Thyroid gland (tissue), 4 donors: ENCODE results near the gene MUL1. TPM values are rescaled to one million over a fixed set of nuclear protein-coding genes. Genes with fewer than 3 reads are reported as not detected.

Experiments used
- DNase-seq, 2 donors: peaks; one replicate each; pipeline ENCODE4 v3.0.0-alpha.2; 2019
- H3K27ac ChIP-seq, 3 donors: fragments of 200-600 bp; sonication (generic); 1 replicate in 2 of 3; 2 replicates in 1 of 3; pipeline ENCODE4 v1.5.1; 2016 to 2019; ENCODE audit warnings: mild to moderate bottlenecking in 1 of 3, moderate library complexity in 1 of 3
- H3K27me3 ChIP-seq: fragments of 200-600 bp; sonication (generic); one replicate; pipeline ENCODE4 v1.5.1; 2019
- H3K36me3 ChIP-seq, 2 donors: fragments of 200-600 bp; sonication (generic); one replicate each; pipeline ENCODE4 v1.5.1; 2016 to 2019
- H3K4me1 ChIP-seq, 2 donors: fragments of 200-600 bp; sonication (generic); one replicate each; pipeline ENCODE4 v1.5.1; 2017 to 2019
- H3K4me3 ChIP-seq, 3 donors: fragments of 200-600 bp; sonication (generic); replicated peaks in 1 of 3; 1 replicate in 2 of 3; 2 replicates in 1 of 3; pipeline ENCODE4 v1.5.1; 2016; ENCODE audit warnings: mild to moderate bottlenecking in 1 of 3
- H3K9me3 ChIP-seq: fragments of 200-600 bp; sonication (generic); one replicate; pipeline ENCODE4 v1.5.1; 2017
- CTCF ChIP-seq, 6 experiments: fragments of 200-600 bp in 3 of 6; fragments of 450-650 bp in 3 of 6; sonication (generic) in 3 of 6; IDR thresholded peaks; one replicate each; pipeline ENCODE4 v1.5.1; 2016 to 2019; ENCODE audit warnings: antibody characterized with exemption in 6 of 6, mild to moderate bottlenecking in 2 of 6, inconsistent platforms in 1 of 6, moderate library complexity in 1 of 6
- POLR2A ChIP-seq, 2 donors: fragments of 450-650 bp; IDR thresholded peaks; one replicate each; pipeline ENCODE4 v1.6.1; 2017; ENCODE audit warnings: antibody characterized with exemption in 2 of 2, mild to moderate bottlenecking in 2 of 2, moderate library complexity in 1 of 2
- WGBS, 2 donors: methylation state at CpG; one replicate each; pipeline ENCODE4 v1.1.5; 2017; 5-methylcytosine and 5-hydroxymethylcytosine counted together
- intact Hi-C: fragments of 100-400 bp; cut with DNase I; formaldehyde crosslinking; loops from one replicate; pipeline ENCODE4 v1.15.1; 2023
- total RNA-seq, 4 donors: library from RNA; depleted of rRNA; stranded (reverse); fragments of >200 nt; gene quantifications; one replicate each; pipeline ENCODE4 v1.2.3, GENCODE V29; 2016

MUL1 gene
- total RNA-seq, 4 donors from 2014 or later: 30.1 to 42.1 (median 35.0) TPM

DNA sequence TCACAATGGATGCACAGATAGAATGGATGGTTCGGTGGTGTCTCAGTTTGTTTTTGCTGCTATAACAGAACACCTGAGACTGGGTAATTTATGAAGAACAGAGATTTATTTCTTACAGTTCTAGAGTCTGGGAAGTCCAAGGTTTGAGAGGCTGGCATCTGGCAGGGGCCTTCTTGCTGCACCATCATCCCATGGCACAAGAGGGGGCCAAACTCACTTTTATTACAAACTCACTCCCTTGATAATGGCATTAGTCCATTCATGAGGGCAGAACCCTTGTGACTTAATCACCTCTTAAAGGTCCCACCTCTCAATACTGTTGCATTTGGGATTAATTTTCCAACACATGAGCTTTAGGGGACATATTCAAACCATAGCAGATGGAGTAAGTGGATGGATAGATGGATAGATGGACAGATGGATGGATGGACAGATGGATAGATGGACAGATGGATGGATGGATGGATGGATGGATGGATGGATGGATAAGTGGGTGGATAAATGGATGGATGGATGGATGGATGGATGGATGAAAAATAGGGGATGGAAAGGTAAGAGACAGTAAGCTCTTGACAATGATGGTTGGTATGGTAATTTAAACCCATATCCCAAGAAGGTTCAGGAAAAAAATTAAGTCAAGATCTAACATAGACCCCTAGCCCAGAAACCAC, 38.4 kb downstream of the MUL1 start:
- Histone ChIP-seq H3K36me3 (no peaks in the 10 kb centered on the region), H3K4me3 (no peak overlapping the region), H3K9me3 (no peaks in the 10 kb centered on the region), H3K27me3 (no peaks in the 10 kb centered on the region), H3K27ac (no peak overlapping the region), H3K4me1 (no peaks in the 10 kb centered on the region)
- WGBS, 2 donors: 100% methylated on average over 1 of the region's 1 CpG
- TF ChIP-seq POLR2A (IDR thresholded peaks at IDR 0.05): no peak
- no peak for TF ChIP-seq CTCF (IDR thresholded peaks at IDR 0.05)
- intact Hi-C loops: no loop called here
- DNase-seq: no peak

- TF ChIP-seq CTCF (IDR thresholded peaks at IDR 0.05) (no peak), POLR2A (IDR thresholded peaks at IDR 0.05) (no peak)
- Histone ChIP-seq H3K27me3 (no peaks in the 10 kb centered on the region), H3K9me3 (no peaks in the 10 kb centered on the region), H3K4me1 (no peaks in the 10 kb centered on the region), H3K36me3 (no peaks in the 10 kb centered on the region), H3K4me3 (no peak overlapping the region), H3K27ac (no peak overlapping the region)
- intact Hi-C loops: no loop called here
- no peak for DNase-seq
- 59 to 70% methylated on average over 9 of the region's 9 CpGs for WGBS, 2 donors
Measured at GRCh38 chr1:20466273-20466672, 41.7 kb downstream of the MUL1 start.

- Histone ChIP-seq H3K9me3 (no peaks in the 10 kb centered on the region), H3K27ac (no peak overlapping the region), H3K36me3 (no peaks in the 10 kb centered on the region), H3K4me3 (no peak overlapping the region), H3K27me3 (no peaks in the 10 kb centered on the region), H3K4me1 (no peaks in the 10 kb centered on the region)
- WGBS, 2 donors: 48 to 49% methylated on average over 5 of the region's 5 CpGs
- no peak for DNase-seq
- TF ChIP-seq CTCF (IDR thresholded peaks at IDR 0.05) (no peak), POLR2A (IDR thresholded peaks at IDR 0.05) (no peak)
- intact Hi-C loops: no loop called here
Measured at GRCh38 chr1:20465187-20465586, 42.8 kb downstream of the MUL1 start.

GRCh38 chr1:20463502-20463901, 44.4 kb downstream of the MUL1 start:
- no peak overlapping the region for H3K4me3 ChIP-seq
- intact Hi-C loops: no loop called here
- no peaks in the 10 kb centered on the region for H3K4me1 ChIP-seq
- no peaks in the 10 kb centered on the region for H3K36me3 ChIP-seq
- H3K9me3 ChIP-seq: no peaks in the 10 kb centered on the region
- no peak for TF ChIP-seq POLR2A (IDR thresholded peaks at IDR 0.05)
- TF ChIP-seq CTCF (IDR thresholded peaks at IDR 0.05): no peak
- 85 to 86% methylated on average over 1 of the region's 1 CpG for WGBS, 2 donors
- H3K27ac ChIP-seq: no peak overlapping the region
- no peak for DNase-seq
- H3K27me3 ChIP-seq: no peaks in the 10 kb centered on the region

DNA sequence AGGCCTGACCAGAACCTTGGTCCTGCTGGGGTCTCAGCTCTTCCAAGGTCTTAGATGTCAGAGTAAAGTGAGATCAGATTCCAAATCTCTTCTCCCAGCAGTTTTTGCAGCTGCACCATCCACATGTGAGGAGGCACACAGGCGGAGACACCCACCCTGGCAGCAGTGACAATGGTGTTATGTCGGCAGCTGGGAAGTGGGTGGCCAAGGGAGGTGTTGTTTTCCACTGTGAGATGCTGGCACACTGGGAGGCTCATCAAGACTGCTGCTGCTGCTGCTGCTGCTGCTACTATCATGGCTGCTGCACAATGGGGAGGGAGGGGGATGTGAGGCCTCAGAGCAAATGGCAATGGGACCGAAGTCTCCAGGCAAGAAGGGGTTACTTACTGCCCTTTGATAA, 45.6 kb downstream of the MUL1 start:
- 82 to 87% methylated on average over 2 to 3 of the region's 3 CpGs for WGBS, 2 donors
- Histone ChIP-seq H3K36me3 (no peaks in the 10 kb centered on the region), H3K27ac (no peak overlapping the region), H3K27me3 (no peaks in the 10 kb centered on the region), H3K4me3 (no peak overlapping the region), H3K9me3 (no peaks in the 10 kb centered on the region), H3K4me1 (no peaks in the 10 kb centered on the region)
- DNase-seq: no peak
- TF ChIP-seq POLR2A (IDR thresholded peaks at IDR 0.05) (no peak), CTCF (IDR thresholded peaks at IDR 0.05) (no peak)
- intact Hi-C loops: no loop called here
